Lower leg skin (tissue), 4 donors: Measurements from ENCODE around the gene ZFYVE28. TPM values are rescaled to one million over a fixed set of nuclear protein-coding genes. Genes with fewer than 3 reads are reported as not detected.

Source experiments
- DNase-seq, 2 donors: peaks; one replicate each; pipeline ENCODE4 v3.0.0-alpha.2; 2019; ENCODE audit warnings: low spot score in 2 of 2
- H3K4me3 ChIP-seq: fragments of 200-600 bp; sonication (generic); 2 replicates; pipeline ENCODE4 v1.5.1; 2017; ENCODE audit warnings: mild to moderate bottlenecking, low read depth; ENCODE audit not compliant: poor library complexity, severe bottlenecking
- POLR2A ChIP-seq, 2 donors: fragments of 450-650 bp; IDR thresholded peaks; one replicate each; pipeline ENCODE4 v1.6.1; 2016 to 2017; ENCODE audit warnings: antibody characterized with exemption in 2 of 2, mild to moderate bottlenecking in 1 of 2, moderate library complexity in 1 of 2
- WGBS, 2 donors: methylation state at CpG; one replicate each; pipeline ENCODE4 v1.1.5; 2018; 5-methylcytosine and 5-hydroxymethylcytosine counted together
- intact Hi-C: fragments of 100-400 bp; cut with DNase I; formaldehyde crosslinking; loops from one replicate; pipeline ENCODE4 v1.15.0; 2023; ENCODE audit warnings: low total_unique reads
- total RNA-seq, 4 donors: library from RNA; depleted of rRNA; stranded (reverse); fragments of >200 nt; gene quantifications; one replicate each; pipeline ENCODE4 v1.1.0, GENCODE V29; 2016
- TF ChIP-seq, protein P1 (sequence below), 3 donors: fragments of 450-650 bp; IDR thresholded peaks; one replicate each; pipeline ENCODE4 v1.5.1; 2016; ENCODE audit warnings: antibody characterized with exemption in 3 of 3, mild to moderate bottlenecking in 3 of 3, moderate library complexity in 2 of 3

Gene ZFYVE28
- total RNA-seq, 4 donors from 2014 or later: 5.0 to 12.8 (median 9.9) TPM

DNA sequence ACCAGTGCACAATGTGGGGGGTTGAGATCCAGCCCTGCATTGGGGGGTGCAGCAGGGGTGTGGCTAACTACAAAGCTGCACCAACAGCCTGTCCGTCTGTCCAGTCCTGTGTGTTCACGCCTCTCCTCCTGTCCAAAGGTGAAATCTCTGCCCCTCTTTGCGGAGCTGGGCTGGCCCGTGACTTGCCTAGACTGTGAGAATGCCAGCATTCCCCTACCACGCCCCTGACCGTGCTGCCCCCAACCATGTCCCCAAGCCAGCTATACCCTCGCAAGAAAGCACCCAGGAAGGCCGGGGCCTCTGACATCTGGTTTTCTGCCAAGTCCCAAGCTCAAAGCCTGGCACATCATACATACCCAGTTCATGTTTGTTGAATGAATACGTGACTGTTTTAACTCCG is 19.2 kb downstream of the ZFYVE28 start:
- H3K4me3 ChIP-seq: no peak overlapping the region
- intact Hi-C loops: no loop called here
- no peak for DNase-seq
- WGBS, 2 donors: 84 to 89% methylated on average over 10 of the region's 10 CpGs
- no peak for TF ChIP-seq POLR2A (IDR thresholded peaks at IDR 0.05)
- TF ChIP-seq, protein P1, sequence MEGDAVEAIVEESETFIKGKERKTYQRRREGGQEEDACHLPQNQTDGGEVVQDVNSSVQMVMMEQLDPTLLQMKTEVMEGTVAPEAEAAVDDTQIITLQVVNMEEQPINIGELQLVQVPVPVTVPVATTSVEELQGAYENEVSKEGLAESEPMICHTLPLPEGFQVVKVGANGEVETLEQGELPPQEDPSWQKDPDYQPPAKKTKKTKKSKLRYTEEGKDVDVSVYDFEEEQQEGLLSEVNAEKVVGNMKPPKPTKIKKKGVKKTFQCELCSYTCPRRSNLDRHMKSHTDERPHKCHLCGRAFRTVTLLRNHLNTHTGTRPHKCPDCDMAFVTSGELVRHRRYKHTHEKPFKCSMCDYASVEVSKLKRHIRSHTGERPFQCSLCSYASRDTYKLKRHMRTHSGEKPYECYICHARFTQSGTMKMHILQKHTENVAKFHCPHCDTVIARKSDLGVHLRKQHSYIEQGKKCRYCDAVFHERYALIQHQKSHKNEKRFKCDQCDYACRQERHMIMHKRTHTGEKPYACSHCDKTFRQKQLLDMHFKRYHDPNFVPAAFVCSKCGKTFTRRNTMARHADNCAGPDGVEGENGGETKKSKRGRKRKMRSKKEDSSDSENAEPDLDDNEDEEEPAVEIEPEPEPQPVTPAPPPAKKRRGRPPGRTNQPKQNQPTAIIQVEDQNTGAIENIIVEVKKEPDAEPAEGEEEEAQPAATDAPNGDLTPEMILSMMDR (IDR thresholded peaks at IDR 0.05): no peak

DNA sequence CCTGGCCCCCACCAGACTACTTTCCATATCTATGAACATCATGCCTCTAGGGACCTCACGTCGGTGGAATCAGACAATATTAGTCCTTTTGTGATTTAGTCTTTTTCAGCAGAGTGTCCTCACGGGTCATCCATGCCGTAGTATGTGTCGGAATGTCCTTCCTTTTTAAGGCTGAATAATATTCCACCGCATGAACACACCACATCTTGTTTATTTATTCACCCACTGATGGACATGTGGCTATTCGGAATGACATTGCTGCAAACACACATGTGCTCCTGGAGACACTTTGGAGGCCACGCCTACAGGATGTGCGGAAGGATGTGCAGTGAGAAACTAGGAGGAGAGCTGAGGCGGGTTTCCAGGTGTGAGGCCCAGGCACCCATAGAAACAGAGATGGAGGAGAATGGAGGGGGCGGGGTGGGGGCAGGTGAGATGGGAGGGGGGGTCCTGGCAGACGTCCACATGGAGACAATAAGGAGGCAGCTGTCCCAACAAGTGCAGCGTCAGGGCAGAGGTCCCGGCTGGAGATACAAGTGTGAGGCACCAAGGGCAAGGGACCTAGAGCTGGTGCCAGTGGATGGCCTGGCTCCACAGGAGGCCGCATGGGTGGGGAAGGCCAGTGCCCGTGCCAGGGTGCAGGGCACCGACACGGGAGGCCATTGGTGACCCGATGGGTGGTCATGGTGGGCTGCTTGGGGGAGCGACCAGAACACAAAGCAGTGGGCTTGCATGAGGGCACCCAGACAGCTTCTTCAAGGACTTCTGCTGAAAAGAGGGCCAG is 20.7 kb downstream of the ZFYVE28 start:
- no peak for TF ChIP-seq POLR2A (IDR thresholded peaks at IDR 0.05)
- TF ChIP-seq, protein P1 (IDR thresholded peaks at IDR 0.05): no peak
- 77 to 79% methylated on average over 20 of the region's 20 CpGs for WGBS, 2 donors

DNA sequence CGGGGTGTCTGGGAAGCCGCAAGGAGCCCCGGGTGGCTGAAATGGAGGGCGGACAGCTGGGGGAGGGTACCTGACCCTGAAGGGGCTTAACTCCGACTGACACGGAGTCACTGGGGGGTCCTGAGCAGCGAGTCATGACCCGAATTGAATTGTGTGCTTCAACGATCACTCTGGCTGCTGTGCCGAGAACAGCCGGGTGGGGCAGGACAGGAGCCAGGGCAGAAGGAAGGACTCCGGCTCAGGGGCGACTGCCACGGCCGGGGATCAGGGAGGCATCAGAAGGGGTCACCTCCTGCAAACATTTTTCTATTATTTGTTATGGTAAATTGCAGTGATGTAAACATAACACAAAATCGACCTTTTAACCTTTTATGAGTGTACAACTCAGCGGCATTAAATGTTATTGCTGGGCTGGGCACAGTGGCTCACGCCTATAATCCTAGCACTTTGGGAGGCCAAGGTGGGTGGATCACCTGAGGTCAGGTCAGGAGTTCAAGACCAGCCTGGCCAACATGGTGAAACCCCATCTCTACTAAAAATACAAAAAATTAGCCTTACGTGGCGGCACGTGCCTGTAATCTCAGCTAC is 21.6 kb downstream of the ZFYVE28 start:
- H3K4me3 ChIP-seq: no peak overlapping the region
- no peak for TF ChIP-seq POLR2A (IDR thresholded peaks at IDR 0.05)
- TF ChIP-seq, protein P1 (IDR thresholded peaks at IDR 0.05): no peak
- WGBS, 2 donors: 80 to 82% methylated on average over 21 of the region's 21 CpGs
- DNase-seq: no peak
- intact Hi-C loops: no loop called here

More for the DNA sequence above, 20.7 kb downstream of the ZFYVE28 start:
- H3K4me3 ChIP-seq: no peak overlapping the region
- DNase-seq: no peak
- intact Hi-C loops: no loop called here

DNA sequence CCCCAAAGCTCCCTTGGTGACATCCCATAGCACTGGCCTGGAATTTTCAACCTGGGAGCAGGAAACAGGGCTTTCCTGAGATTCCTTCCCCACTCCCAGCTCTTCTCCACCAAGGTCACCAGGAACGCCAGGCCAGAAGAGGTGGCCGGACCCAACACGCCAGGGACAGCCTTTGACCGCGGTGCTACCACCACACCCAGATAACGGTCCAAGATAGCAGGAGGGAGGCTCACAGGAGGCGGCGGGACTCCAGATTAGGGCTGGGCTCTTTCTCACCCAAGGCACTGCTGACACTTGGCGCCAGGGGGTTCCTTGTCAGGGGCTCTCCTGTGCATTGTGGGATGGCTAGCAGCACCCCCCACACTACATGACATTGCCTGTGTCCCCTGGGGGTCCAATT is 22.9 kb downstream of the ZFYVE28 start:
- H3K4me3 ChIP-seq: no peak overlapping the region
- DNase-seq: no peak
- TF ChIP-seq, protein P1 (IDR thresholded peaks at IDR 0.05): no peak
- TF ChIP-seq POLR2A (IDR thresholded peaks at IDR 0.05): no peak
- intact Hi-C loops: no loop called here
- 74 to 79% methylated on average over 9 of the region's 9 CpGs for WGBS, 2 donors

DNA sequence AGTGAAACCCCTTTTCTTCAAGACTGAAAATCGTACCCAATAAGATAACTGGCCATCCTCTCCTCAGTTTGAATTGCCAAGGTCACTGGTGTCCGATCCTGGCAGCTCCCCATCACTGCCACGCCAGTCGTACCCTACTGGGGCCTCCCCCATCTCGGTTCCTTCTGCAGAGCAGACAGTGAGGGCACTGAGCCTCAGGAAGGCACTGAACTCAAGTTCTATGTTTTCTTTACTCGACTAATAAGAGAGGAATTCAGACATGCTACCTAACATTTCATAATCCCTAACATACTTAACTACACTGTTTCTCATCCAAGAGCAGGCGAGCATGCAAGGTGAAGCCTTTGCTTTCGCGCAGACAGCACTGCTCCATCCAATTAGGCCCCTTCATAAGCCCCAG is 23.4 kb downstream of the ZFYVE28 start:
- WGBS, 2 donors: 87 to 93% methylated on average over 9 of the region's 9 CpGs
- intact Hi-C loops: no loop called here
- no peak overlapping the region for H3K4me3 ChIP-seq
- TF ChIP-seq, protein P1 (IDR thresholded peaks at IDR 0.05): no peak
- TF ChIP-seq POLR2A (IDR thresholded peaks at IDR 0.05): no peak
- DNase-seq: no peak
